AG08395 (cell line): ENCODE data around the gene KRAS.

Source experiments
- DNase-seq: peaks from one replicate; pipeline ENCODE4 v3.0.0; 2012; ENCODE audit warnings: mixed read lengths, low spot score

The KRAS gene

GRCh38 chr12:25256005-25256404 is 5.3 kb upstream of the KRAS start:
- no peak for DNase-seq

- DNase-seq = peak; percentile 4
These were observed 3.6 kb upstream of the KRAS start for GRCh38 chr12:25254271-25254880.

GRCh38 chr12:25253371-25254068 is 2.8 kb upstream of the KRAS start:
- no peak for DNase-seq

GRCh38 chr12:25252946-25253345 is 2.2 kb upstream of the KRAS start:
- no peak for DNase-seq

GRCh38 chr12:25251769-25252168 is 1.0 kb upstream of the KRAS start:
- DNase-seq = no peak

- peak; percentile 12 for DNase-seq
These were observed 594 bp downstream of the KRAS start for GRCh38 chr12:25249931-25250738.

- no peak for DNase-seq
These were observed 2.0 kb downstream of the KRAS start for GRCh38 chr12:25248732-25249131.

- no peak for DNase-seq
These were observed 2.6 kb downstream of the KRAS start for GRCh38 chr12:25248137-25248536.

- DNase-seq = no peak
These were observed 5.2 kb downstream of the KRAS start for GRCh38 chr12:25245491-25245890.

- DNase-seq = no peak
These were observed 7.1 kb downstream of the KRAS start for GRCh38 chr12:25243680-25243990.

- no peak for DNase-seq
These were observed 7.6 kb downstream of the KRAS start for GRCh38 chr12:25242981-25243679.

GRCh38 chr12:25241167-25242020 is 9.3 kb downstream of the KRAS start:
- peak; percentile 34 for DNase-seq

- no peak for DNase-seq
These were observed 14.1 kb downstream of the KRAS start for GRCh38 chr12:25236626-25237025.

GRCh38 chr12:25236190-25236589 is 14.5 kb downstream of the KRAS start:
- DNase-seq = peak; percentile 33

GRCh38 chr12:25213338-25213737 is 37.4 kb downstream of the KRAS start:
- no peak for DNase-seq

GRCh38 chr12:25208554-25208953 is 42.2 kb downstream of the KRAS start:
- DNase-seq = no peak

- DNase-seq = no peak
These were observed 42.9 kb downstream of the KRAS start for GRCh38 chr12:25207846-25208245.

- DNase-seq = no peak
These were observed 43.3 kb downstream of the KRAS start for GRCh38 chr12:25207411-25207810.

GRCh38 chr12:25202137-25202536 is 48.6 kb downstream of the KRAS start:
- DNase-seq = no peak

GRCh38 chr12:25200703-25201102 is 50.0 kb downstream of the KRAS start:
- peak; percentile 55 for DNase-seq

GRCh38 chr12:25197608-25198007 is 53.1 kb downstream of the KRAS start:
- DNase-seq = no peak
